ENCODE measurements around the gene COX5B.
A peak's percentile ranks its signal among the peaks of the same experiment; 100 is the strongest.

Gene COX5B

DNA sequence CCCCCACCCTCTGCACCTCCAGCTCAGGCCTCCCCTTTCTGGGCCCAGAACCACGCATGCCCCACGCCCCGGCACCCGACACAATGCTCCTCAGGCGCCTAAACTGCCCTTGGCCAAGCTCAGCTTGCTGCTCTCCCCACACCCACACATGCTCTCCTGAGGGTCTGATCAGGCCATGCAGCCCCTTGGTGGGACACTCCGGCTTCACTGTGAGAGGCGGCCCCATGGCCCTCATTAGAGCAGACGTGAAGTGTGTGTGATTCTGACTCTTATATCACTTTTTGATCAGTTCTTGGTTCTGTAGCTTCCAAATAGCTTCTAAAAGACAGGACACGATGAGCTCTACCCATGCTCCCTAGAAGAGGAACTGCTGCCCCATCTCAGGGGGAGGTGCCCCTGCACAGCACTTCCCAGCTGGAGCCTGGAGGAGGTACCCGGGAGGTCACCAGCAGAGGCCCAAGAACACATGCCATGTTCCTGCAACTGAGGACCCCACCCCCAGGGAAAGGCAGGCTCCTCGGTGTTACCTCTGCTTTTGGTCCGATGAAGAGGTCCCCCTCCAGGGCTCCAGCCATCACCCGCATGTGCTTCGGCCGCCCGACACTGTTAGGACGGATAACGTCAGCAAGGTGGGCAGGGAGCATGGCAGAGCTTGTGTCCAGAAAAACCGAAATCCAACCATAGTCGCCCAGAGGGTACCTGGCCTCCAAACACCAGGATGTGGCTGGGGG, 14.3 kb downstream of the COX5B start:
- TF ChIP-seq, protein P1, sequence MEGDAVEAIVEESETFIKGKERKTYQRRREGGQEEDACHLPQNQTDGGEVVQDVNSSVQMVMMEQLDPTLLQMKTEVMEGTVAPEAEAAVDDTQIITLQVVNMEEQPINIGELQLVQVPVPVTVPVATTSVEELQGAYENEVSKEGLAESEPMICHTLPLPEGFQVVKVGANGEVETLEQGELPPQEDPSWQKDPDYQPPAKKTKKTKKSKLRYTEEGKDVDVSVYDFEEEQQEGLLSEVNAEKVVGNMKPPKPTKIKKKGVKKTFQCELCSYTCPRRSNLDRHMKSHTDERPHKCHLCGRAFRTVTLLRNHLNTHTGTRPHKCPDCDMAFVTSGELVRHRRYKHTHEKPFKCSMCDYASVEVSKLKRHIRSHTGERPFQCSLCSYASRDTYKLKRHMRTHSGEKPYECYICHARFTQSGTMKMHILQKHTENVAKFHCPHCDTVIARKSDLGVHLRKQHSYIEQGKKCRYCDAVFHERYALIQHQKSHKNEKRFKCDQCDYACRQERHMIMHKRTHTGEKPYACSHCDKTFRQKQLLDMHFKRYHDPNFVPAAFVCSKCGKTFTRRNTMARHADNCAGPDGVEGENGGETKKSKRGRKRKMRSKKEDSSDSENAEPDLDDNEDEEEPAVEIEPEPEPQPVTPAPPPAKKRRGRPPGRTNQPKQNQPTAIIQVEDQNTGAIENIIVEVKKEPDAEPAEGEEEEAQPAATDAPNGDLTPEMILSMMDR (IDR thresholded peaks at IDR 0.05; ENCODE audit: extremely low read depth, missing control alignments), result no peak

DNA sequence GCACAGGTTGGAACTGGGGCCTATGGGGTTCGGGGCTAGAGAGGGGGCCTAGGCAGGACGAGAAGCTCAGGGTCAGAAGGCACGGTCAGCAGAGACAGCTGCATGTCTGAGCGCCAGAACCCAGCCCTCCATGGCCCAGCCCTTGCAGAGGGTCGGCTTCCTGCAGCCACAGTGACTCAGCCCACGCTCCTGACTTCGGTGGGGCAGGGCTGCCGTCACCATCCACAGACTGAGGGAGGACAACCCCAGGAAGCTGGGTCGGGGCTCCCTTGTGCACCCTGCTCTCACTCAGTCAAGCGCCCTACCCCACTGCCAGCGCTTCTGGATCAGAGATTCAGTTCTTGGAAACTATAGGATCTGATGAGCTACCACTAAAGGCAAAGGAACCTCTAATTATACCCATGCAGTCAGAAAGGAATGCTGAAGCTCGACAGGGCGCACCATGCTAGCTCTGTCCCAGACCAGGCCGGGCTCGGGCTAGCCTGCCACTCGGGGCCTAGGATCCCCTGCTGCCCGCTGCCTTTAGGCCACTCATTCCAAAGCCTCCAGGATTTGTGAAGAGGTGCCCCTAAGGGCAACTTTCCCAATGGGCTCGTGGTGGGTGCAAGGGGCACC, 15.0 kb downstream of the COX5B start:
- no peak for DNase-seq (ENCODE audit: low spot score)
- TF ChIP-seq, protein P1 (IDR thresholded peaks at IDR 0.05; ENCODE audit: extremely low read depth, missing control alignments), result no peak

More for the DNA sequence above, 14.3 kb downstream of the COX5B start:
- DNase-seq (ENCODE audit: low spot score), result no peak

DNA sequence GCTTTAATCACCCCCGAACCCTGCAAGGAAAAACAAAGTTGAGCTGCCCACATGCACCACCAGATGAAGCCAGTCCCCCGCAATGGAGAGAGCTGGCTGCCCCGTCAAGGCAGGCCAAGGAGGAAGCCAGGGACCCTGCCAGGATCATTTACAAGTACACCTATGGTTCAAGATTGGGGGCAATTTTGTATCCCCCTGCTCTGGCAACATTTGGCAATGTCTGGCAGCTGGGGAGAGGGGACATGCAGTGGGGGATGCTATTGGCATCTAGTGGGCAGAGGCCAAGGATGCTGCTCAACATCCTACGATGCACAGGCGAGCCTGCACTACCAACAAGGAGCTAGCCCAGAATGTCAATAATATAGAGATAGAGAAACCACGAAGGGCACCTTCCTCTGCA, 16.1 kb downstream of the COX5B start:
- DNase-seq (ENCODE audit: low spot score), result no peak
- TF ChIP-seq, protein P1 (IDR thresholded peaks at IDR 0.05; ENCODE audit: extremely low read depth, missing control alignments), result no peak

DNA sequence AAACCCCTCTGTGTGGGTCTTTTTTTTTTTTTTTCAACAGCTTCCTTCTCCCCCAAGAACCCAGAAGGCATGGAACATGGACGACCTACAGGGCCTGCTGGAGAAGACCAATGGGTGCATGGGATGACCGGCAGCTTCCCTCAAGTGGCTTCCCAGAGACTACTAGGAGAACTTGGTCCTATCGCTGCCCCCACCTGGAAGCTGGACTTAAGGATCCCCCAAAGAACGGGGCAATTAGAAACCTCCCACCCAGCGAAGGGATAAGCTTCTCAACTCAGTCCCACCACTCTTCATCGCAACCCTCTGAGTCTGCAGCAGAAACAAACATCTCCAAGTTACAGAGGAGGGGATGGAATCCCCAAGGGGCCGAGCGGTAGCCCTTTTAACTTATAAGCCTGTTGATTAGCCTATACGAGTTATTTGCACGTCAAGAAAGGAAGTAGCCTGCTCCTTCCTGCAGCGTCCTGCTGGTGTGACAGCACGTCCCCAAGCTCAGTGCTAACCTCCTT, 16.6 kb downstream of the COX5B start:
- DNase-seq (ENCODE audit: low spot score), result no peak

DNA sequence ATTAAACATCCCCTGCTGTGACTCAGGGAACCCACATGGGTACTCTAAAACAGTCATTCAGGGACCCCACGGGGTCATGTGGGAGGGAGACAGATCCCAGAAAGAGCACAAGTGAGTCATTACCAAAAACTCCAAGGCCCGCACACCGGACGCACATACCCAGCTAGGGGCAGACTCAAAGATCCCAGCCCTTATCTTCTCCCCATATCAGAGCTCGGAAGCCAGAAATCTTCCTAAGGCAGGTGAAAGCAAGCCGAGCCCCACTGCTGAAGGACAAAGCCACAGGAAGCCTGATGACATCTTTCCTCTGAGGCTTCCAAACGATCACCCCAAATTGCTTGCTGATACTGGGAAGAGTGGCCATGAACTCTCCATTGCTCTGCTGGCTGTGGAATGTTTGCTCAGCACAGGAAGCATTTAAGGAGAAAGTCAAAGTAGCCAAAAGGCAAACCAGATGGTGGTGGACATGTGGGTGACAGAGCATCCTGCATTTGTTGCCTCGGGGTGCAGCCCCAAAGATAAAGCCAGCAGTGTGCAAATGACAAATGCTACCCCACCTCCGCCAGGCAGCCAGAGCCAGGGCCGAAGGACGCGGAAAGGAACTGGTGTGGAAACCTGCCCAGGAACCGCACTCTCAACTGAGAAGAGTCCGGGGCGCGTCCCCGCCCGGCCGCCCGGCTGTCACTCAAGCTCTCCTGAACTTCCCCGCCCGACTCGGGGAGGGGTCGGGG, 17.2 kb downstream of the COX5B start:
- TF ChIP-seq, protein P1 (IDR thresholded peaks at IDR 0.05; ENCODE audit: extremely low read depth, missing control alignments), result no peak
- peak; percentile 85 for DNase-seq (ENCODE audit: low spot score)

More for the DNA sequence above, 16.6 kb downstream of the COX5B start:
- TF ChIP-seq, protein P1 (IDR thresholded peaks at IDR 0.05; ENCODE audit: extremely low read depth, missing control alignments), result no peak

DNA sequence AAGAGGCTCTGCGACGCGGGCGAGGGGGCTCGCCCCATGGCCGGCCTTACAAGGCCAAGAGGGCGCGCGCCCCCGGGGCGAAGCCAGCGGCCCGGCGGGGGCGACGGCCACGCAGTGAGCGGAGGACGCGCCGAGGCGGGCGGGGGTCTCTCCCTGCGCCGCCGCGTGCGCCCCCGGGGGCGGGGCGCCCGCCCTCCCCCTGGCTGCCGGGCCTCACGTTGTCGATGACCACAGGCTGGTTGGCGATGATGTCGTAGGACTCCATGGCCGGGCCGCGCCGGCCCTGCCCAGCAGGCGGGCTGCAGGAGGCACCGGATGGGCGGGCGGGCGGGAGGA, 17.7 kb downstream of the COX5B start:
- no peak for DNase-seq (ENCODE audit: low spot score)
- TF ChIP-seq, protein P1 (IDR thresholded peaks at IDR 0.05; ENCODE audit: extremely low read depth, missing control alignments), result no peak
